GM12874 (cell line): Measurements from ENCODE around the gene IKZF3.

Source experiments
- TF ChIP-seq, protein P1 (sequence below): IDR thresholded peaks from 2 replicates; pipeline ENCODE4 v1.5.1; 2011; ENCODE audit warnings: low read depth, mild to moderate bottlenecking, control low read depth, low read length, moderate library complexity; ENCODE audit not compliant: insufficient read depth

The IKZF3 gene

DNA sequence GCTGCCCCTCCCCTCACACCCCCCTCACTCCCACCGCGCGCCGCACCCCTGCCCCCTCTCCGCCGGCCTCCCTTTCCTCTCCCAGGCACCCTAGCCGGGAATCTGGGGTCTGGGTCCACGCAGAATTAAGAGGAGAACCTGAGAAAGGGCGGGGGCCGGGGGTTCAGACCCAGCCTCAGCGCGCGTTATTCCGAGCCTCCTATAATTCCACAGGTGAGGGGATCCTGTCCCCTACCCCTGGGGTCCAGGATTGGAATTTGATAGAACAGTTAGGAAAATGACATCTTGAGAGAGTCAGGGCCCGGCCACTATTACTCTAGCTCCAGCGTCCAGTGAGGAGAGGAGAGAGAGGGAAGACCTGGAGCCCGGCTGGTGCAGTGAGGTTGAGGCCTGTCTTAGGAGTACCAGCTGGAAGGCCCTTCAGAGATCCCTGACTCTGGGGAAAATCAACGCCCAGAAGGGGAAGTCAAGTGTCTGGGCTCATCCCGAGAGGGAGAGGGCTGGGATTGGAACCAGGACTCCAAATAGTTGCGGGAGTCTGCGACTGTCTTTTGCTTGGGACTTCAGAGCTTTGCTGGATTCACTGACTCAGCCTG is 109.1 kb downstream of the IKZF3 start:
- TF ChIP-seq, protein P1, sequence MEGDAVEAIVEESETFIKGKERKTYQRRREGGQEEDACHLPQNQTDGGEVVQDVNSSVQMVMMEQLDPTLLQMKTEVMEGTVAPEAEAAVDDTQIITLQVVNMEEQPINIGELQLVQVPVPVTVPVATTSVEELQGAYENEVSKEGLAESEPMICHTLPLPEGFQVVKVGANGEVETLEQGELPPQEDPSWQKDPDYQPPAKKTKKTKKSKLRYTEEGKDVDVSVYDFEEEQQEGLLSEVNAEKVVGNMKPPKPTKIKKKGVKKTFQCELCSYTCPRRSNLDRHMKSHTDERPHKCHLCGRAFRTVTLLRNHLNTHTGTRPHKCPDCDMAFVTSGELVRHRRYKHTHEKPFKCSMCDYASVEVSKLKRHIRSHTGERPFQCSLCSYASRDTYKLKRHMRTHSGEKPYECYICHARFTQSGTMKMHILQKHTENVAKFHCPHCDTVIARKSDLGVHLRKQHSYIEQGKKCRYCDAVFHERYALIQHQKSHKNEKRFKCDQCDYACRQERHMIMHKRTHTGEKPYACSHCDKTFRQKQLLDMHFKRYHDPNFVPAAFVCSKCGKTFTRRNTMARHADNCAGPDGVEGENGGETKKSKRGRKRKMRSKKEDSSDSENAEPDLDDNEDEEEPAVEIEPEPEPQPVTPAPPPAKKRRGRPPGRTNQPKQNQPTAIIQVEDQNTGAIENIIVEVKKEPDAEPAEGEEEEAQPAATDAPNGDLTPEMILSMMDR = no peak

DNA sequence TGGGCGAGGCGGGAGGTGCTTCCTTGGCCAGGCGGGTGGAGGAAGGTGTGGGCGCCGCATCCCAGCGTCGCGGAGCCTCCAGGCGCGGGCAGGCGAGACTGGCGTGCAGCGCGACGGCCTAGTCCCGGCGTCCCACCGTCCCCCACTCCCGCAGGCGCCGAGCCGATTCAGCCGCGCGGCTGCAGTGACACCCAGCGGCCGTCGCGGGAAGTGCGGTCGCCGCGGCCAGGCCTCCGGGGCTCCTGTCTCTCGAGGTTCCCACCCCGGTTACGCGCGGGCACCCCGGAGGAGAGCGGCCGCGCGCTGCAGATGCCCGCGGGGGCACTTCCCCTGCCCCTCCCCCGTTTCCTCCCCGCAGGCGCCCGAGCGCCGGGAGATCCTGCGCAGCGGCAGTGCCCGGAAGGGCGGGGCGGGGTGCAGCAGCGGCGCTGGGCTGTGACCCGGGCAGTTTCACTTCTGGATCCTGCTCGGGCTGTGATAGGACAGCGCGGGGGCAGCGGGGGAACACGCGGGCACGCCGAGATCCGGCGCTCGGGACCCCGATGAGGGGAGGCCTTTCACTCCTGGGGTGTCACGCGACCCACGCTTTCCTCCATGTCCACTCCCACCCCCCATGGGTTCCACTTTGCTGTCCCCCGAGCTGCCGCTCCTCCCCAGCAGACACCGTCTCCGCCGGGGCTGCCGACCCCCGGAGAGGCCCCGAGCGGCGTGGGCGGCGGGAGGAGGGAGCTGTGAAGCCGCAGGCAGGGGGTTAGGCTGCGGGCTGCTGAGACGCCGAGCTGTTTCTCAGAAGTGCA is 109.8 kb downstream of the IKZF3 start:
- TF ChIP-seq, protein P1 = peak; percentile 97

DNA sequence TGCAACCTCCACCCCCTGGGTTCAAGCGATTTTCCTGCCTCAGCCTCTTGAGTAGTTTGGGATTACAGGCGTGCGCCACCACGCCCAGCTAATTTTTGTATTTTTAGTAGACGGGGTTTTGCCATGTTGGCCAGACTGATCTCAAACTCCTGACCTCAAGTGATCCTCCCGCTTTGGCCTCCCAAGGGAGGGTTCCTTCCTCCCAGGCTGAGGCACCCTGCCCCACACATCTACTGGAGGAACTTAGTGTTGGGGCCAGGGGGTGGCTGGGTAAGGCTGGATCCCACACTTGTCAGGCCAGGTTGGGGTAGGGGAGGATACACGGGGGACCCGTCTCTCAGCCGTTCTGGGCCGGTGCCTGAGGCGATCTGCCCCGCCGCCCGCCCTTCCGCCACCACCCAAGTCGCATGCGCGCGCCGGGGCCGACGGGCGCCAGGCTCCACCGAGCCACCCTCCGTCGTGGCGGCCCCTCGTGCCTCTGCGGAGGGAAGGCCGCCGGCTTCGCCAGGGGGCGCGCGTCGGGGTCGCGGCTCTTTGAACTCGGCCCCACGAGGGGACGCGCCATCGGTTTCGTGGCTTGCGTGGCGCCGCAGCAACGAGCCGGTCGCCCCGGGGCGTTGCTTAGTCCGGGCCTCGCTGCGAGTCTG is 110.5 kb downstream of the IKZF3 start:
- TF ChIP-seq, protein P1 = no peak

GRCh38 chr17:39752241-39752881 is 111.8 kb downstream of the IKZF3 start:
- TF ChIP-seq, protein P1 = no peak

DNA sequence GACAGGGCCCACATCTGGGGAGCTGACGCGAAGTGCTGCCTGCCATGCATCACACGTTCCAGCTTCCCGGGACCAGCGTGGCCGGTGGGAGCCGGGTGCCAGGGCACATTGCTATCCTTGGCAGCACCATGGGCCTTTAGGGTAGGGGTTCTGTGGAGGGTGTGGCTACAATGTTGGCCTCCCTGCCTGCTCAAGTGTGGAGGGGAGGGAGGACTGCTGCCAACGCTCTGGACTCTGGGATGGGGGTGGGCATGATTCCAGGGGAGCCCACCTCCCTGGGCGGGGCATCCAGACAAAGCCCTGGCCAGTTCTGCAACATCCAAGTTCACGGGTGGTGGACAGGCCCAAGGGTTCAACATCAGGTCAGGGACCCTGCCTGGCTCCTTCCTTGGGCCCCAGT is 112.5 kb downstream of the IKZF3 start:
- TF ChIP-seq, protein P1 = no peak

GRCh38 chr17:39751016-39751543 is 113.0 kb downstream of the IKZF3 start:
- TF ChIP-seq, protein P1 = no peak
